Measurements from ENCODE around the gene SUPT3H. TPM values are rescaled to one million over a fixed set of nuclear protein-coding genes. Genes with fewer than 3 reads are reported as not detected.

Gene SUPT3H
- total RNA-seq, 3 donors from 2014 or later: 3.0 to 8.1 (median 3.5) TPM

DNA sequence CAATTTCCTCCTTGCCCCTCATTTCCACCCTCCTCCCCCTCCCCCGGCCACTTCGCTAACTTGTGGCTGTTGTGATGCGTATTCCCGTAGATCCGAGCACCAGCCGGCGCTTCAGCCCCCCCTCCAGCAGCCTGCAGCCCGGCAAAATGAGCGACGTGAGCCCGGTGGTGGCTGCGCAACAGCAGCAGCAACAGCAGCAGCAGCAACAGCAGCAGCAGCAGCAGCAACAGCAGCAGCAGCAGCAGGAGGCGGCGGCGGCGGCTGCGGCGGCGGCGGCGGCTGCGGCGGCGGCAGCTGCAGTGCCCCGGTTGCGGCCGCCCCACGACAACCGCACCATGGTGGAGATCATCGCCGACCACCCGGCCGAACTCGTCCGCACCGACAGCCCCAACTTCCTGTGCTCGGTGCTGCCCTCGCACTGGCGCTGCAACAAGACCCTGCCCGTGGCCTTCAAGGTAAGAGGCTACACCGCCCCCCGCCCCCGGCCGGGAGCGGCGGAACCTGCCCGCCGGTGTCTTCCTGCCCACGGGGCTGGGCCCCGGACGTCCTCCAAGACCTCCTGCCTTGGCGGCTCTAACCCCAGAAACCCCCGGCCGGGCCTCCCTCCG lies 44.9 kb upstream of the SUPT3H start:
- peak; percentile 32 for ATAC-seq
- TF ChIP-seq, protein P1, sequence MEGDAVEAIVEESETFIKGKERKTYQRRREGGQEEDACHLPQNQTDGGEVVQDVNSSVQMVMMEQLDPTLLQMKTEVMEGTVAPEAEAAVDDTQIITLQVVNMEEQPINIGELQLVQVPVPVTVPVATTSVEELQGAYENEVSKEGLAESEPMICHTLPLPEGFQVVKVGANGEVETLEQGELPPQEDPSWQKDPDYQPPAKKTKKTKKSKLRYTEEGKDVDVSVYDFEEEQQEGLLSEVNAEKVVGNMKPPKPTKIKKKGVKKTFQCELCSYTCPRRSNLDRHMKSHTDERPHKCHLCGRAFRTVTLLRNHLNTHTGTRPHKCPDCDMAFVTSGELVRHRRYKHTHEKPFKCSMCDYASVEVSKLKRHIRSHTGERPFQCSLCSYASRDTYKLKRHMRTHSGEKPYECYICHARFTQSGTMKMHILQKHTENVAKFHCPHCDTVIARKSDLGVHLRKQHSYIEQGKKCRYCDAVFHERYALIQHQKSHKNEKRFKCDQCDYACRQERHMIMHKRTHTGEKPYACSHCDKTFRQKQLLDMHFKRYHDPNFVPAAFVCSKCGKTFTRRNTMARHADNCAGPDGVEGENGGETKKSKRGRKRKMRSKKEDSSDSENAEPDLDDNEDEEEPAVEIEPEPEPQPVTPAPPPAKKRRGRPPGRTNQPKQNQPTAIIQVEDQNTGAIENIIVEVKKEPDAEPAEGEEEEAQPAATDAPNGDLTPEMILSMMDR (IDR thresholded peaks at IDR 0.05): no peak
- peak in 2 of 3 donors; percentile 57 to 79 for DNase-seq
- peaks cover 16% of the 10 kb centered on the region for H3K4me1 ChIP-seq (ENCODE audit: low read depth)
- intact Hi-C loops (cut with DNase I, micrococcal nuclease): no loop called here
- H3K36me3 ChIP-seq (ENCODE audit: low read depth): no peaks in the 10 kb centered on the region
- H3K9me3 ChIP-seq: no peaks in the 10 kb centered on the region
- peak overlapping the region; percentile 31 for H3K4me3 ChIP-seq

DNA sequence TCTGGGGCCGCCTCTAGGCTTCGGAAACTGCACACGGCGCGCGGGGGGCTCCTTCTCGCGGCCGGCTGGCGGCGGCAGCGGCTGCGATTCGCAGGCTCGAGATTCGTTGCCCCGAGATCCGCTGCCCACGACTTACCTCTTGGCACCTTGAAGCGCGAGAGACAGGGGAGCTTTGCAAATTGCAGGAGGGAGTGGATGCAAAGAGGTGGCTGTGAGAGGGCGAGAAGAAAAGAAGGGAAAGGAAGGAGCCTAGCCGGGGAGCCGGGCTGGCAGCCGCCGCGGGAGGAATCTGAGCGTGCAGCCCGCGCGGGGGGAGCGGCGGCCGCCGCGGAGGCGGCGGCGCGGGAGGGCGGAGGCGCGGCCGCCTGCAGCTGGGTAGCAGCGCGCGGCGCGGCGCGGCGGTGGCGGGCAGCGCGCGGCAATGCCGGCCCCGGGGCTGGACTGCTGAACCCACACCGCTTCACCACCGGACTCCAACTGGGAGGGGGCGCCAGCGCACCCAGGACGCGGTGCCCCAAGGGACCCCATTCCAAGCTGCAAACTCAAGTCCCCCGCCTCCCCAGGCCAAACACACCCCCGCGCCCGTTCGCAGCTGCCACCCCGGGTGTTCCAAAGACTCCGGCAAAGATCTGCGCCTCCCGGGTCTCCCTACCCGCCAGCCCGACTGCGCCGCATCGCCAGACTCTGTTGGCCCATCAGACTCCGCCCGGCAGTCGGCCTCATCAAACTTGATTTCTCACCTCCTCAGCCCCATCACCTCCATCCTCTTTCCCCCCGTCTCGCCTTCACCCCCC lies 44.2 kb upstream of the SUPT3H start:
- TF ChIP-seq, protein P1 (IDR thresholded peaks at IDR 0.05): no peak
- H3K36me3 ChIP-seq (ENCODE audit: low read depth): no peaks in the 10 kb centered on the region
- no peaks in the 10 kb centered on the region for H3K9me3 ChIP-seq
- peak overlapping the region; percentile 31 for H3K4me3 ChIP-seq
- H3K4me1 ChIP-seq (ENCODE audit: low read depth): peaks cover 16% of the 10 kb centered on the region
- DNase-seq (peak; percentile 48 to 78 (median 70)), ATAC-seq (peak; percentile 61)
- intact Hi-C loops (cut with DNase I, micrococcal nuclease): no loop called here

DNA sequence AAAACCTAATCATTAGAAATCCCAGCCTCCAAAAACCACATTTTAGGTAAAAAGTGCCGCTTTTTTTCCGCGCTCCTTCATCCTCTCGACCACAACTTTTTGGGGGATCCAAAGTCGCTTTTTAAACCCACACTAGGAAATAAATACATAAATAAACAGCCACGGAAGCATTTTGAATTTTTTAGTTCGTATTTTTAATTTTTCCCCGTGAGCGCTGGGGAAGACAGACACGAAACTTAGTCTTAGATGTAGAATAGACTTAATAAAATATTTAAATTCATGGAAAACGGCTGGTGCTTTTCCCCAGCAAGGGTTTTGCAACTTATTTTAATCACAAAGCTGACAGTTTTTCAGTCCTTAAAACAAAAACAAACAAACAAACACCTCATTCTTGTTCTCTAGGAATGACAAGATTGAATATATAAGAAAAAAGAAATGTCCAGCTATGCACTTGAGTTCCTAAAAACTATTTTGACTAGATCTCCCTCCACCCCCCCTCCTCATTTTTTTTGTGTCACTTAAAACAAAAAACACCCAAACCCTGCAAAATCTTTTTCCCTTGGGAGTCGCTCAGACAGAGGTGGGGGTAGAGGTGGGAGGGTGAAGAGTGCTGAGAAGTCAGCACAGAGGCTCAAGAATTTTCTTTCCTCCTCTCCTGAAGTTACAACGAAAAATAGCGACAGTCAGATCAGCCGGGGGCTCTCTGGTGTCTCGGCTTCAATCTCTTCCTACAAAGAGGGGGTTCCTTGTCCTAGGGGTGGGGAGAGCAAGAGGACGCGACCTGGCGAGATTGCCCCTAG lies 43.4 kb upstream of the SUPT3H start:
- ATAC-seq (no peak), DNase-seq (no peak)
- Histone ChIP-seq H3K36me3 (ENCODE audit: low read depth) (no peaks in the 10 kb centered on the region), H3K4me3 (no peak overlapping the region), H3K9me3 (no peaks in the 10 kb centered on the region), H3K4me1 (ENCODE audit: low read depth) (peaks cover 16% of the 10 kb centered on the region)
- TF ChIP-seq, protein P1 (IDR thresholded peaks at IDR 0.05): no peak
- intact Hi-C loops (cut with DNase I, micrococcal nuclease): no loop called here

DNA sequence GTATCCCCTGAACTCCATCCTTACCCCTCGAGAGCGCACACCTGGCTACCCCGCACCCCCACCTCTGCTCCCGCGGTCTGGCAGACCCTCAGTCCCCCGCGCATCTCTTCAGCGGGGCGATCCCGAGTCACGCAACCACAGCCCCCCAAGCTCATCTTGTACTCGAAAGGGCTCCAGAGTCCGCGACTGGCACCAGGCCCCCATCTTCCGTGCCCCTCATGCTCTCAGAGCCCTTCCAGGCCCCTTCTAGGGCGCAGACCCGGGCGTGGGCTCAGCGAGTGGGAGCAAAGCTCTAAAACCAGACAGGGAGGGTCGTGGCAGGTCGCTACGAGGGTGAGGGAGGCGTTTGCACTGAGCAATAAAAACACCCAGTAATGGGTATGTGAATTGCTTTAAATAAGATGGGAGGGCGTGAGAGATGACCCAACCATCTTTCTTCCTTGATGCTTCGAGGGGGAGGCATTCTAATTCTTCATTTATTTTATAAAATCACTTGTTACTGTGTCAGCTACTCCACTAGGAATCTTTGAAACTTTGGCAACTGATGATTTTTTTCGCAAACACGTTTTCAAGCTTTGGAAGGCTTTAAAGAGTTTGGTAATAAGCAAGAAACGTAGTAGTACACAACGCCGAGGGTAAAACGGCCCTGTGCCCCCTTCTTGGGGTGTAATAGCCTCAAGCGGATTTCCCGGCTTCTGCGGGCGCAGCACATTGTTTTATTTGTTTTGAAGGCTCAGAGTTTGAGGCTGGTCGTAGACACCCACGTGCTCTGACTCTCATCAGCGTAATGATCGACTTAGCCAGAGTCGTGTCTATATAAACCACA lies 42.6 kb upstream of the SUPT3H start:
- no peaks in the 10 kb centered on the region for H3K9me3 ChIP-seq
- no peak overlapping the region for H3K4me3 ChIP-seq
- DNase-seq (peak; percentile 37 to 54 (median 47)), ATAC-seq (no peak)
- no peaks in the 10 kb centered on the region for H3K36me3 ChIP-seq (ENCODE audit: low read depth)
- TF ChIP-seq, protein P1 (IDR thresholded peaks at IDR 0.05): no peak
- H3K4me1 ChIP-seq (ENCODE audit: low read depth): peaks cover 16% of the 10 kb centered on the region
- intact Hi-C loops (cut with DNase I, micrococcal nuclease): no loop called here

DNA sequence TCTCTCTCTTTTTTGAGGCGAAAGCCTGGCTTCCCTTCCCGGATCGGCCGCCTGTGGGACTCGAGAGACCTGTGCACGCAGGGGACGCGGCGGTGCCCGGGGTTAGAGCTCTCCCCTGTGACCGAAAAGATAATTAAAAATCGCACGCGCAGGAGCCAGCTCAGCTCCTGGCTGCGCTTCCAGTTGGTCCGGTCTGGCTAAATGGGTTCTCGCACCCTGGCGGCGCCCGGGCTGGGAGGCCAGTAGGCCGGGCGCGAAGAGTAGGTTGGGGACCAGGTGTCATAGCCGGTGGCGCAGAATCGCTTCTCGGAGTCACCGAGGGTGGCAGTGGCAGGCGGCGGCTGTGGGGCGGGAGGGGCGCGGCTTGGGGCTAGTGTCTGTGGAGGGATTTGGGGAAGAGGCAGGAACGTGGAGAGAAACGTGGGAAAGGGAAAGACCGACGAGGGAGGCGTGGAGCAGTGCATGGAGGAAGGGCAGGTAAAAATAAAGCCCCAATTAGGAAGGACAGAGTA lies 41.9 kb upstream of the SUPT3H start:
- ATAC-seq: peak; percentile 45

More for the DNA sequence above, 41.9 kb upstream of the SUPT3H start:
- DNase-seq: peak; percentile 63 to 75 (median 71)
- TF ChIP-seq, protein P1 (IDR thresholded peaks at IDR 0.05): no peak
- intact Hi-C loops (cut with DNase I, micrococcal nuclease): no loop called here
- Histone ChIP-seq H3K4me1 (ENCODE audit: low read depth) (peaks cover 16% of the 10 kb centered on the region), H3K36me3 (ENCODE audit: low read depth) (no peaks in the 10 kb centered on the region), H3K4me3 (no peak overlapping the region), H3K9me3 (no peaks in the 10 kb centered on the region)

All from mucosa of descending colon (tissue), 3 donors.